Myocyte (in vitro differentiated cells): ENCODE results near the gene ISCU. TPM values are rescaled to one million over a fixed set of nuclear protein-coding genes. Genes with fewer than 3 reads are reported as not detected.
"Not testable (repeated sequence)": the region's sequence is repeated elsewhere in the genome, so short reads cannot be mapped to it uniquely, and the experiment has no call there.

ENCODE experiments used
- DNase-seq: peaks from one replicate; pipeline ENCODE4 v3.0.0-alpha.2; 2012; ENCODE audit warnings: low read depth
- total RNA-seq: library from RNA; depleted of rRNA; stranded (reverse); fragments of >200 nt; gene quantifications from 2 replicates; pipeline ENCODE4 v1.2.3, GENCODE V29; 2014

Gene ISCU
- total RNA-seq, 1 donor from 2014 or later: 129 TPM

GRCh38 chr12:108586306-108586705, 23.9 kb downstream of the ISCU start:
- DNase-seq: no peak

GRCh38 chr12:108587826-108588225, 25.4 kb downstream of the ISCU start:
- DNase-seq: peak; percentile 43

- DNase-seq: no peak
These were observed 26.8 kb downstream of the ISCU start for GRCh38 chr12:108589028-108589839.

- DNase-seq: no peak
These were observed 27.4 kb downstream of the ISCU start for GRCh38 chr12:108589840-108590229.

- not testable (repeated sequence) for DNase-seq
These were observed 28.1 kb downstream of the ISCU start for GRCh38 chr12:108590463-108590862.

GRCh38 chr12:108591267-108591980, 29.0 kb downstream of the ISCU start:
- DNase-seq: no peak

- no peak for DNase-seq
These were observed 29.9 kb downstream of the ISCU start for GRCh38 chr12:108592033-108592909.

- DNase-seq: no peak
These were observed 32.0 kb downstream of the ISCU start for GRCh38 chr12:108594323-108594903.

- DNase-seq: no peak
These were observed 32.7 kb downstream of the ISCU start for GRCh38 chr12:108594960-108595710.

GRCh38 chr12:108595711-108596647, 33.6 kb downstream of the ISCU start:
- no peak for DNase-seq

- DNase-seq: no peak
These were observed 34.6 kb downstream of the ISCU start for GRCh38 chr12:108596854-108597558.

GRCh38 chr12:108597559-108598471, 35.4 kb downstream of the ISCU start, which contains the start of gene TMEM119:
Gene TMEM119 (minus strand): TSS chr12:108598084. CDS start chr12:108592383, 5,701 bp downstream.
- DNase-seq: peak; percentile 46

GRCh38 chr12:108598553-108599250, 36.3 kb downstream of the ISCU start:
- no peak for DNase-seq

GRCh38 chr12:108599541-108599940, 37.1 kb downstream of the ISCU start:
- DNase-seq: no peak

- DNase-seq: no peak
These were observed 37.7 kb downstream of the ISCU start for GRCh38 chr12:108599948-108600701.

GRCh38 chr12:108600702-108601007, 38.3 kb downstream of the ISCU start:
- DNase-seq: no peak
